HG02981 (cell line): Measurements from ENCODE around the gene TWIST2.

Experiments used
- ATAC-seq: cut with Tn5 transposase; IDR thresholded peaks from one replicate; pipeline ENCODE4 v1.9.1; 2021; ENCODE audit warnings: mild to moderate bottlenecking, moderate library complexity; ENCODE audit not compliant: unreplicated experiment

The TWIST2 gene

DNA sequence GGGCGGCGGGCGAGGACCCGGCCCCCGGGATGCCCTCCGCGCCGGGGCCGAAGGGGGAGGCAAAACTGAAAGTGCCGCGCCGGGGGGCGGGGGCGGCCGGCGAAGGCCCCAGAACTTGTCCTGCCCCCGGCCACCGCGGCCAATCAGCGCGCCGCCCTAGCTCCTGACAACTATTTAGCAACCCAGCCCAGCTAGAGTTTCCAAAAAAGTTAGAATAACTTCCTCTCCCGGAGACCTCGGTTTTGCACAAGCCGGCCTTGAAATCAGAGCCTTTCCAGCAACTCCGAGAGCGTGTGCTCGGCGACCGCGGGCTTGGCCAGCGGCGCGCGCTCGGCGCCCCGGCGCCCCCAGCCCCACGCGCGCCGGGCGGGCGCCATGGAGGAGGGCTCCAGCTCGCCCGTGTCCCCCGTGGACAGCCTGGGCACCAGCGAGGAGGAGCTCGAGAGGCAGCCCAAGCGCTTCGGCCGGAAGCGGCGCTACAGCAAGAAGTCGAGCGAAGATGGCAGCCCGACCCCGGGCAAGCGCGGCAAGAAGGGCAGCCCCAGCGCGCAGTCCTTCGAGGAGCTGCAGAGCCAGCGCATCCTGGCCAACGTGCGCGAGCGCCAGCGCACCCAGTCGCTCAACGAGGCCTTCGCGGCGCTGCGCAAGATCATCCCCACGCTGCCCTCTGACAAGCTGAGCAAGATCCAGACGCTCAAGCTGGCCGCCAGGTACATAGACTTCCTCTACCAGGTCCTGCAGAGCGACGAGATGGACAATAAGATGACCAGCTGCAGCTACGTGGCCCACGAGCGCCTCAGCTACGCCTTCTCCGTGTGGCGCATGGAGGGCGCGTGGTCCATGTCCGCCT is at the start of gene TWIST2:
TWIST2 (plus strand) TSS at position 245 of the 850 bp plus-strand sequence; CDS start at position 376, 131 bp downstream.
- ATAC-seq, result no peak

DNA sequence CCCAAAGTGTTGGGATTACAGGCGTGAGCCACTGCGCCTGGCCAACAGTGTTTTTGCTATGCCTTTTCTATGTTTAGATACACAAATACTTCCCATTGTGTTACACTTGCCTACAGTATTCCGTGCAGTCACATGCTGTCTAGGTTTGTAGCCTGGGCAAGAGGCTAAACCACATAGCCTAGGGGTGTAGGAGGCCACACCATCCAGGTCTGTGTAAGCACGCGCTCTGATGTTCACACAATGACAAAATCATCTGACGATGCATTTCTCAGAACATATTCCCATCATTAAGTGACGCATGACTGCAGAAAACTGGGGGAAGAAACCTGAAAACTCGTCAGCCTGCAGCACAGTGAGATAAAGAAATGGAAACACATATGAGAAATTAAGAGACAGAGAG is 46.1 kb upstream of the TWIST2 start:
- ATAC-seq, result no peak

GRCh38 chr2:238802957-238803356 is 44.9 kb upstream of the TWIST2 start:
- ATAC-seq, result no peak

DNA sequence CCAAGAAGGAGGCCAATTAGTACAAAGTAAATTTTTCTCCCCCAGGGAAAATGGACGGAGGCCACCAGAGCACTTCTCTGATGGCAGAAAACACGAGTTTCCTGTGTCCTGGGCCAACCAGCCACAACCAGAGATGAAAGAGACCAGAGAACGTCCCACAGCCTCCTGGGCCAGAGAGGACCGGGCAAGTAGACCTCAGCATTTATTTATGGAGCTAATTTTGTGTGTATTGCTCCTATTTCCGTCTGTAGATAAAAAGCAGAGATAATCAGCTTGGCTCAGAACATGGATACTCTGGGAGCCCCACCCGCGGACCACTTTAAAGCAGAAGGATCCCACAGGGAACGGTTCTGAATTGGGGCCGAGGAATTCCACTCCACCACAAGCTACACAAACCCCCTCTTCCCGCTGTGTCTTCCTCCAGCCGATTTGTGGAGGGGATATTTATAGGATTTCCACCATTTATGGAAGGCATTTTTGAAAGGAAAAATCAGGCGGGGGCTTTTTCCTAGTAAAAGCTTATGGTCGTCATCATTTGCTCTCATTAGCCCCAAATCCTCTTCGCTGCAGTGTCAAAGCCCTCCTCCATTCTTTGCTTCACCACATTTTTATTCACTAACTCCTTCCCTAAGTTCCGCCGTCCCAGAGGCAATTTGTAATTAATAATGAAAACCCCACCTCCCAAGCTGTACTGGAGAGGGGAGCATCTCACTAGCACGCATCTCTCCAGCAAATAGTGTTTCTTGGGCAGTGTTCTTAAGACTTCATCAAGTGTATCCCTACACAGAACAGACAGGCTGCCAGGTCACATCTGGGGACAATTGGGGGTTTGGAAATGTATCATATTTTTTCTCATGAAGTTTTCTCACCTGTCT is 43.7 kb upstream of the TWIST2 start:
- no peak for ATAC-seq

DNA sequence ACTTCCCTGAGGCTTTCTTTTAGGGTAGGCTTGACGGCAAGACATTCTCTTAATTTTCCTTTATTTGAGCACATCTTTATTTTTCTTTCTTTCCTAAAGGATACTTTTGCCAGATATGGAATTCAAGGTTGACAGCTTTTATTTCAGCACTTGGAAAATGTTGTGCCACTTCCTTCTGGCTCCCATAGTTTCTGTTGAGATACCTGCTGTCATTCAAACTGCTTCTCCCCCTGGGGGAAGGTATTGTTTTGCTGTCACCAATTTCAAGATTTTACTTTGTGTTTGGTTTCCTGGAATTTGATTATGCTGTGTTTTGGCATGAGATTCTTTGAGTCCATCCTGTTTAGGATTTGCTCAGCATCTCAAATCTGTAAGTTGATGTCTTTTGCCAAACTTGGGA is 39.1 kb upstream of the TWIST2 start:
- ATAC-seq, result no peak

DNA sequence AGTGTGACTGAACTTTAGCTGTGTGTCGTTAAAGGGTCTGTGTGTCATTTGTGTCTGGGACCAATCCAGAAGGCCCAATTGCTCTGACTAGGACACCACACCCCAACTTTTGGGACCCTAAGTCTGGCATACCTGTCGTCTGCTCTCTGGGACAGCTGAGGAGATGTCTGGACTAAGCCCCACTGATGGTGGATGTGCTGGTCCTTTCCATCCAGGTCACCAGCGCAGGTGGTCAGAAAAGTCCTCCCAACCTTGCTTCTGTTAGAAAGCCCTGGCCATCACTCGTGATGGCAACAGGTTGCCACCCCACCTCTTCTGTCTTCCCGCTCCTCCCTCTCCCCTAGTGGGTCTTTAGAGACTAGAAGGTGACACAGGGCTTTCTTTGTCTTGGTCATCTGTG is 37.6 kb upstream of the TWIST2 start:
- ATAC-seq, result no peak

GRCh38 chr2:238811293-238811692 is 36.6 kb upstream of the TWIST2 start:
- no peak for ATAC-seq

- no peak for ATAC-seq
Measured at GRCh38 chr2:238811759-238812158, 36.1 kb upstream of the TWIST2 start.

- ATAC-seq, result no peak
Measured at GRCh38 chr2:238813109-238813508, 34.8 kb upstream of the TWIST2 start.

DNA sequence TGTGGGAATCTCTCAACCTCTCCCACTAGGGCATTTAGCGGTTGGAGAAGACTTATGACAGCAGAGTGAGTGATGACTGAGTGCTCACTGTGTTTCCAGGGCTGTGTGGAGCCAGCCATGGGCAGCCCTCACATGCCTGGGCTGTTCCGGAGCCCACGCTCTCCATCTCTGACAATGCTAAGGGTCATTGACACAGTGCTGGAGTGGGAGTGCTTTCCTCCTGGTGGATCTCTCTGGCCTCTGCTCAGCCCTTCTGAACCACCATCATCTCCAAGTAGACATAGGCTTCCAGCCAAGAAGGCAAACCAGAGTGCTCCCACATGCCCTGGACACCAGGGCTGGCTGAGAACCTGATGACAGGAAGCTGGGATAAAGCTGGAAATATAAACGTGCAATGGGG is 33.1 kb upstream of the TWIST2 start:
- no peak for ATAC-seq

DNA sequence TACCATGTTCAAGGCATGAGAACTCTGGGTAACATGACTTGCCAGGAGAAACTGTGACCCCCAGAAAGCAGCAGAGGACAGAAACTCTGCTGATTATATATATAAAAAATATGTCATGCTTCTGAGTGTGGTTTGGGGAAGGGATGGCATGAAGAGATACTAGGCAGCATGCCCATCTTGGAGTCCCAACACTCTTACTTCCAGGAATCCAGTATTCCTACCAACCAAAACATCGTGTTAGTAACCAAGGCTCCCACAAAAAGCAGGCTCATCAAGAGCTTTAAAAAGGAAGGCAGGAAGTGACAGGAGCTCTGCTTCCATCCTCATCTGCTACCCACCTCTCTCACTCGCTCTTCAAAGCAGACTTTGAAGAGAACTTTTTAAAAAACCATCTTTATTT is 31.6 kb upstream of the TWIST2 start:
- no peak for ATAC-seq

GRCh38 chr2:238817382-238817781 is 30.5 kb upstream of the TWIST2 start:
- no peak for ATAC-seq

DNA sequence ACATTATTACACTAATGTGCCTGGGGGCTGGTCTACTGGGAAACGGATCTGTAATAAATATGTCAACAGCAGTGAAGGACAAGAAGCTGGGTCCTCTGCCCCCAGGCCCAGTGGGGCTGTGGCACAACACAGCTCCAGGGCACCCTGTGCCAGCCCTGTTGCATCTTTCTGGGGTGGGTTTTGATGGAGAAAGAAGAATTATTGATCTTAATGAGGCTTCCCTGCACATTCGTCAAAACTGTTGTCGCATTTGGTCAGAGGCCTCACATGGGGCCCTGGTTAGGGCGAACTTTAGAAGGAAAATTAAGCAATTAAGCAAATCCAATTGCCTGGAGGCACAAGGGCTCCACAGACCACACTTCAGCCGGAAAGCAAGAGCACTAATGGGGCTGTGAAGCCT is 30.0 kb upstream of the TWIST2 start:
- no peak for ATAC-seq

GRCh38 chr2:238818561-238818960 is 29.3 kb upstream of the TWIST2 start:
- ATAC-seq, result no peak

GRCh38 chr2:238820197-238820596 is 27.7 kb upstream of the TWIST2 start:
- no peak for ATAC-seq

- ATAC-seq, result no peak
Measured at GRCh38 chr2:238820916-238821315, 27.0 kb upstream of the TWIST2 start.

DNA sequence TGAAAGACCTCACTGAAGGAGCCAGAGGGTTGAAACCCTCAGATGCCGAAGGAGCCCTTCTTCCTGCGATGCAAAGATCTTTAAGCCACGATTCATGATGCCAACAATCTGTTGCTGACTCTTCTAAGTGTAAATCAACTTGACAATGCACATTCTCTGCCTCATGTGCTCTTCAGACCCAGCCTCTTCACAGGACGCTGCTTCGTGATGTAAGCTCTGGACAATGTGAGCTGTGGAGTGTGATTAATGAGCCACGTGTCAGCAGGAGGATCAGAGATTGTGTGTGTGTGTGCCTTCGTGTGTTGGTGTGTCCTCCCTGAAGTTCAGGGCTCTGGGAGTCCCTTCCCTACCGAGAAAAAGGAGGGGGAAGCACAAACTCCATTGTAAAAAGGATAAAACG is 26.5 kb upstream of the TWIST2 start:
- no peak for ATAC-seq

GRCh38 chr2:238821944-238822670 is 25.8 kb upstream of the TWIST2 start:
- ATAC-seq, result no peak

DNA sequence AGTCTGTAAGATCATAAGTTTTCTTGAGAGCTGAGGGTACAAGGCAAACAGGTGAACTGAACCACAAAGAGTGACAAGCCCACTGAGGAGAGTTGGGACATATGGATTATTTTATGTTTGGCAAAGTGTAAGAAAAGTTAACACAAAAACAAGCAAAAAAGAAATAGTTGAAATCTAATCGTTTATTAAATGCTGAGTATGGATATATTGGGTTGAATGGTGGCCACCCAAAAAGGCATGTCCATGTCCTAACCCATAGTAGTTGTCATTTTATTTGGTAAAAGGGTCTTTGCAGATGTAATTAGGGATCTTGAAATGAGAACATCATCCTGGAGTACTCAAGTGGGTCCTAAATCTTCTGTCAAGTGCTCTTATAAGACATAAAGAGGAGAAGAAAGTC is 24.9 kb upstream of the TWIST2 start:
- no peak for ATAC-seq

- ATAC-seq, result no peak
Measured at GRCh38 chr2:238831177-238831576, 16.7 kb upstream of the TWIST2 start.

DNA sequence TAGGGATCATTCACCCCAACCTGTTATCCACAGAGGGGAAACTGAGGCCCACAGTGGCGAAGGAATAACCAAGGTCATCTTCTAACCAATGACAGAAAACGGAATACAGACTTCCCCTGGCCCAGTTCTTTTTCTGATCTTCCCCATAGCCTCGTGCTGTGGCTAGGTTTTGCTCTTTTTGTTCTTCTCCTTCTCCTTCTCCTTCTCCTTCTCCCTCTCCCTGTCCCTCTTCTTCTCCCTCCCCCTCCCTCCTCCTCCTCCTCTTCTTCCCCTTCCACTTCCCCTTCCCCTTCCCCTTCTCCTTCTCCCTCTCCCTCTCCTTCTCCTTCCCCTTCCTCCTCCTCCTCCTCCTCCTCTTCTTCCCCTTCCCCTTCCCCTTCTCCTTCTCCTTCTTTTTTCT is 12.9 kb upstream of the TWIST2 start:
- no peak for ATAC-seq
